Femur (tissue), 1 donor: ENCODE results near the gene CTNNA2.

Experiments
- DNase-seq: peaks from one replicate; pipeline ENCODE4 v3.0.0-alpha.2; 2017

The CTNNA2 gene

DNA sequence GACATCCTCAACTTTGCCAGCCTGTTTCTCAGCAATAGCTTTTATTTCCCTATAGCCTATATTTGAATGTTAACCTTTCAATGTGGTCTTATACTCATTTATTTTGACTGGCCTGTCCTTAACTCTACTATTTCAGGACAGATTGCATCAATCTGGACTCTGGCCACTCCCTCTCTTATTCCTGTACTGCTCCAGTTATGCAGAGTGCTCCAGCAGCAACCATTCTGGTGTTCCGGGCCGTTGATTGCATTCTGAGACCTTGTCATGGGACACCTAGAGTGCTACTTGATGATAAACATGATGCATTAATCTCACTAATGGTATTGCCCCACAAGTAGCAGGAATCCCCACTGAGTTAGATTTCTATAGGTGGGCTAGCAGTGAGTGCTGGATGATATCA is 428.3 kb downstream of the CTNNA2 start:
- DNase-seq = no peak

DNA sequence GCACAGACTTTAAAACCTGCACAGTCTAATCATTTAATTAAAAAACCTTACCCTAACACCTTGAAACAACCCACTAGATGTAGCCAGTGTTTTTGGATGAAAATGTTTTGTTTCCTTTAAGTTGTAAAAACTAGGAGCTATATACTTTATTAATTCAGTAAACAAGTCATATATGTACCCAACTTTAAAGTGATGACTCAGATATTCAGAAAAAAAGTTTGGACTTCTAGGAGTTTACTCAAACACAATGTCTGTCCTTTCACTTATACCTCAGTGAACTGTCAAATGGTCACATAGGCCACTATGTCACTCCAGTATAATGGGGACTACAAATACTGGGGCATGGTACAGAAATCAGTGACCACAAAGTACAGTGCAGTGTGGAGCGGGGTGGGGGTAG is 431.4 kb downstream of the CTNNA2 start:
- DNase-seq = no peak

DNA sequence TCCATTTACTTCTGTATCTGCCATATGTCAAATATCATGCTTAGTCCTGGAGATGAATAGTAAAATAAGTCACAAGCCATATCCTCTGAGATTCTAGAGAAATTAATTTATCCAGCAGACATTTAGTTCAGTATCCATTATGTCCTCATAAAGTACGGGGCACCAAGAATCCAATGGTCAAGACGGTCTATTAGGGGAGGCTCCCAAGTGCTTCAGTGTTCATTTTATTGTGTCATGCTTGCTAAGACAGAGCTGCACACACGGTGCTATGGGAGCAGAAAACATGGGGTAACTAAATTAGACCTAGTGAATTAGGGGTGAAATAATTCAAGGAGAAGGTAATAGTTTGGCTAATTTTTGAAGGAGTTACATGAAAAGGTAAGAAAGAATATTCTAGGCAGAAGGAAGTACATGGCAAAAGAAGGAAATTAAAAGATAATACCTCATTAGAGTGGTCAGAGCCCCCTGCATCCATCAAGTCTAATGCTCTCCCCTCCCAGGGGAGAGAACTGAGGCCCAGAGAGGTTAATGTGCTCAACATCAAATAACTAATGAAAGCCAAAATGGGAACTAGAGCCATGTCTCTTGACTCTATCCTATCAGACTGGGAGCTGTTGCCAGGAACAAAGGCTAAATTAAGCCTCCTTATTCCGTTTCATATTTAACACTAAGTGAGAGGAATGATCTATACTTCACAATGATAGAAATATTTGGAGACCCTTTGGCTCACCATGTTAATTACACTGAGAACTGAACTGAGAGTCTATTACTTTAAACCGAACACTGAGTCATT is 433.0 kb downstream of the CTNNA2 start:
- no peak for DNase-seq

- no peak for DNase-seq
Measured at GRCh38 chr2:79947751-79948150, 434.9 kb downstream of the CTNNA2 start.

DNA sequence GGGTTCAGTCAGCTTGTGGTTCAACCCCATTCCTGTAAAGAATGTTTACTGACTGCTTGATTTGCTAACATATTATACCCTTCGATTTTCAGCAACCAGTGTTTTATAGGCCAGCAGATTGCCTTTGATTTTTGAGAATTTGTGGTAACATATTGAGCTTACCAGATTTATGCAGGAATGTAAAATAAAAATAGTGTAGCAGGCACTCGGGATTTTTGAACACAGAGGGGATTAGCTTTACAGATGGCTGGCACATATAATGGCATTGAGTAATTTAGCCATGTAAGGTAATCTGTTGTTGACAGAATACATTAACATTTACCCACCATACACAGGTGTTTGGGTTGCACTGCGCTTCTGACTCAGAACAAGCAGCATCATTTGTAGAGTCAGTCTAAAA is 437.7 kb downstream of the CTNNA2 start:
- DNase-seq = no peak

GRCh38 chr2:79952616-79953015 is 439.8 kb downstream of the CTNNA2 start:
- no peak for DNase-seq

DNA sequence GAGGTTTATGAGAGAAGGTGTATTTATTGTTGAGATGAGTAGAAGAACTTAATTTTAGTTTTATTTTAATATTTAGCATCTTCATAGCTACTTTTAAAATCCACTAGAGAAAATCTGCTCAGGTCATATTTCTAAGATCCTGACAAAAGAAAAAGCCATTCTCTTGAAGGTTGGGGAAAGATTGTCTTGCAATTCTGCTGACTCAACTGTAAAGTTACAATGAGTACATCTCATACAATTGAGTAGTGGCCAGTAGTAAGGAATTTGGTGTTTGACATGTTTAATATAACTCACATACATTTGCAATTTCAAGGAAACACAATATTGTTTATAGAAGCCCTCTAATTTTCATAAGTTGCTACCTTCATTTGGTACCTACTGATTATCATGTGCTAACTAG is 447.2 kb downstream of the CTNNA2 start:
- no peak for DNase-seq

- DNase-seq = no peak
Measured at GRCh38 chr2:79960519-79960918, 447.7 kb downstream of the CTNNA2 start.

DNA sequence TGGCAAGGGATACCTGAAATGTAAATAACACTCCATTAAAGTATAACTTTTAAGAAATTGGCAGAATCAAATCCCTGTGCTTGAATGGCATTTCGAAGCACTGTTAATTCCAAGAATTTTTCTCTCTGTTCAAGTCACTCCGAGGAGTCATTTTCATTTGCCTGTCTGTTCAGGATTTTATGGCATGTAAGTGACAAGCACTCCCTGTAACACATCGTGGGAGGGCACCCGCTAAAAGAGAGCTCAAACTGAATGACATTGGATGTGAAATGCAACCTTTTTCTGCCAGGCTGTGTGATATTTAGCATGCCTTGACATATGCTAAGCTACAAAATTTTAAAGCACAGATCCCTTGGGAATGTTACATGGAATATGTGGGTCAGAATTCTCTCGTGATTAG is 452.1 kb downstream of the CTNNA2 start:
- DNase-seq = no peak

- DNase-seq = no peak
Measured at GRCh38 chr2:79966369-79966768, 453.5 kb downstream of the CTNNA2 start.

- DNase-seq = no peak
Measured at GRCh38 chr2:79966882-79967281, 454.0 kb downstream of the CTNNA2 start.

DNA sequence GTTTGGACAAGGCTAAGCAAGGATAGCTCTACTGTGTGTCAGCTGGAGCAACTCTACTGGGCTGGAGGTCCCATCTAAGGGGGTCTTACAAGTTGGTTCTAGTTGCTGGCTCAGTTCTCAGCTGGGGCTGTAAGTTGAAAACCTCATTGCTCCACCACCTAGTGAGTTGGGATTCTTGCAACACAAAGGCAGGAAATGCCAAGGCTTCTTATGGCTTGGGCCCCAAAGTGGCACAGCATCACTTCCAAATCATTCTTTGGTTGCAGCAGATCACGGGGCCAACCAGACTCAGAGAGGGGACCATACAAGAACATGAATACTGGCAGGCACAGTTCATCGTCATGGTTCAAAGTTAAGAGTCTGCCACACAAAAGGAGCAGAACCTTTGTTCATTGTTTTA is 459.0 kb downstream of the CTNNA2 start:
- no peak for DNase-seq

GRCh38 chr2:79972661-79973060 is 459.8 kb downstream of the CTNNA2 start:
- no peak for DNase-seq

DNA sequence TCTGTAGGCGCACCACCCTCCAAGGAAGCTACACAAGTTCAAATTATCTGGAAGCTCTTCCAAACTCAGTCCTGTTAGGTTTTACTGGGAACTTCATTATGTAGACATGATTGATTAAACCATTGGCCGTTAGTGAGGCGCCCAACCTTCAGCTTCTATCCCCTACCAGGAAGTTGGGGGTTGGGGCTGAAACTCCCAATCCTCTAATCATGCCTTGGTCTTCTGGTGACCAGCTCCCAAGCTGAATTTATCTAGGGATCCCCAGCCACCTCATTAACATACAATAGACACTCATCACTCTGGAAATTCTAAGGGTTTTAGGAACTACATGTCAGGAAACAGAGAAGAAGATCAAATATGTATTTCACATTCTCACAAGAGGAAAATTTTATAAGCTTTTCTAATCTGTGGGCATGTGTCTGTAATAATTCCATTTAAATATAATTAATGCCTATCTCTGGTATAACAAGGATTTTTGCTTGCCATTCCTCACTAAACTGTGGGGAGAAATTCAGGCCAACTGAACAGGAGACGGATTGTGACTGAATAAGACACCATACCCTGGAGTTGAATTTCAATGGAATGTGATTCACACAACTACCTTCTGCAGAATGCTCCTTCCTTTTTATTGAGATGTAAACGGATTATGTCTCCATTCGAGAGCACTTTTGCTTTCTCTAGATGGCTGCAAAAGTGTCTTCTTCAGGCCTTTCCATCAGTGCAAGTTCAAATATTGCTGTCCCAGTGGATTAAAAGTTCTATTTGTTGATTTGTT is 463.1 kb downstream of the CTNNA2 start:
- DNase-seq = no peak

DNA sequence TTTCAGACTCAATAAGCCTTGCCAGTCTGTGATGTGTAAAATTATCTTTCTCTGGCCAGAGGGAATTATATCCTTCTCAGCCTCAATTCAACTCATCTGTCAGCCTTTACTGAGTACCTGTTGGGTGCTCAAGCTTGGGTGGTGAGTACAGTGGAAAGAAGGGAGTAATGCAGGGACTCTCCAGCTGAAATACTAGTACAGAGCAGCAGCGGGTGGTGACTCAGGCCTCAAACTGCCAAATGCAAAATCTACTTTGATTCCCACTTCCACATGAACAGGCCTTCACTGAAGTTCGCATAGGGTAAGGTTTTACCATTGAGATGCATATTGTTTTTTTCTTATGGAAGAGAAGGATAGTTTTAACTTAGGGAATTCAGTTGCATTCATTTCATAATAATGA is 464.9 kb downstream of the CTNNA2 start:
- no peak for DNase-seq

GRCh38 chr2:79980116-79980515 is 467.3 kb downstream of the CTNNA2 start:
- no peak for DNase-seq

DNA sequence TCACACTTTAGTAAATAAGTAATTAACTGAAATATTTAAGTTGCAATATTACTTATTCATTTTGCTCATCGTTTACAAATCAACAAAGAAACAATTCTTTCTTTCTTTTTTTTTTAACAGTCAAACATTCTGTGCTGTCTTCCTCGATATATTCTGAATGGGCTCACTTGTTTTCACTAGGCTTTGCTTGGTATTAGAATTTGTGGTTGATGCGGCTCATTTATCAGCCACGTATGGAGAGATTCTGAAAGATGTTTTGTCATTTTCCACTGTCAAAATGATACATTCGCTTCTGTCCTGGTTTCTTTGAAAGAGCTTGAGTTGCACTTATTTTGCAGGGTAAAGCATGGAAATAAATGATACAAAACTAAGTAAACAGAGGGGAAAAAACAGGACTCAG is 468.0 kb downstream of the CTNNA2 start:
- no peak for DNase-seq

- no peak for DNase-seq
Measured at GRCh38 chr2:79981316-79981715, 468.5 kb downstream of the CTNNA2 start.

- no peak for DNase-seq
Measured at GRCh38 chr2:79982445-79982844, 469.6 kb downstream of the CTNNA2 start.

- no peak for DNase-seq
Measured at GRCh38 chr2:79984476-79984875, 471.6 kb downstream of the CTNNA2 start.

GRCh38 chr2:79985145-79985544 is 472.3 kb downstream of the CTNNA2 start:
- no peak for DNase-seq

DNA sequence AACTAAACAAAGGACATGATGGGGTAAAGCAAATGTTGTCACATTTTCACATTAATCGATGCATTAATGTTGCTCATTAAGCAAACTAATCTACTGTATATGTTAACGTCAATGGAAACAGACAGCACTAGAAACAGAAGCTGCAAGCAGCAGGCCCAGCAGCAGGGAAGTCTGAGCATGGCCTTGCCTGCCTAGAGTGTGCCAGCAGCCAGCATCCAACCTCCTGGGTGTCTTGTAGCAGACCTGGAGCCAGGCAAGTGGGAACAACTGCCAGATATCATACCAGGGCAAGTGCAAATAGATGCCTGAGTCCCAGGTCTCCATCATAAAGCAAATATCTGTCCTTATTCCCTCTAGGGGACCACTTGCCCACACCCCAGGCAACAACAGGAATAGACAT is 472.7 kb downstream of the CTNNA2 start:
- DNase-seq = no peak

GRCh38 chr2:79993144-79993543 is 480.3 kb downstream of the CTNNA2 start:
- no peak for DNase-seq

GRCh38 chr2:79994161-79994560 is 481.3 kb downstream of the CTNNA2 start:
- DNase-seq = no peak

GRCh38 chr2:79994965-79995364 is 482.1 kb downstream of the CTNNA2 start:
- no peak for DNase-seq
